HG03139 (cell line): Measurements from ENCODE around the gene SSPN.

Experiments
- ATAC-seq: cut with Tn5 transposase; IDR thresholded peaks from one replicate; pipeline ENCODE4 v1.9.1; 2021; ENCODE audit not compliant: unreplicated experiment

The SSPN gene

DNA sequence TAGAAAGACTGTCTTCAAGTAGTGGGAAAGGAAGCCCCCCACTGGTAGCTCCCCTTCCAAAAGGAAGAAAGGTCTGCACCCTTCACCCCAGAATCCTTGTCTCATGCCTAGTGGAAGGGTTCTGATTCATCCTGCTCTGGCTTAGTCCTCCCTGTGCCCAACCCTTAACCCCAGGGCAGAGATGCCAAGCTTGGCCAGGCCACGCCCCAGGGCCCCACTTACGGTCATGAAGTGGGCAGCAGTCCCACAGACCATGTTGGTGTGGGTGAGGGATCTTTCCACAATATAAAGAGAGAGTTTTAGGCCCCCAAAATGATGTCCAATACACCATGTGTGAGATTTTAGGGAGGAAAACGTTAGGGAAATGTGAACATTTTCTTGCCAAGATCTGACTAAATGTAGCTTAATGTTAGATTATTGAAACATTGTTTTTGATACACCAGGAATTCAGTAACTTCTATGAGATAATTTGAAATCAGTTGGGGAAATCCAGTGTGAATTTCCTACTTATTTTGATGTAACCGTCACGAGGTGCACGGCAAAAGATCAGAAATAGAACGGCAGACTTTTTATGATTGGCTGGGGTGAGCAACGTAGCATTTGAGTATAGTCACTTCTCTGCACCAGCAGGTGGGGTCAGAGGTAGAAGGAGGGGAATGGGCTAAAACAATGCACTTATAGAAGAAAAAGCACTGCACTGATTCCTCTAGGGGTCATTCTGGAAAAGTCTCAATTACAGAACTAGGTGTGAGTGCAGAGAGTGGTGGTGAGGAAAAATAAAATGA is 8.2 kb upstream of the SSPN start:
- no peak for ATAC-seq

DNA sequence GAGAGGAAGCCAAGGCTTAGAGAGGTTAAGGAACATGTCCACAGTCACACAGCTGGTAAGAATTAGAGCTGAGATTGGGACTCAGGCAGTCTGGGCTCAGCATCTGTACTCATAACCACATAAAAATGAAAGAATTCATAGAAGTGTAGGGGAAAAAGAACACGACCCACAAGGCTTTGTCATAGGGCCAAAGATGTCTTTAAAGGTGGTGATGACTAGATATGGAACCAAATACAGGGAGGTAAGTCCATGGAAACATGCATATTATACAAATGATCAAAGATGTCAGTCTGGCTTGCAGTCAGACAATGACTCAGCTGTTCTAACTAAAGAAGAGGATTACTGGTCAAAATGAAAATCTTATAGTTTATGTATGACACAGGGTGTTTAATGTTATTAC is 7.2 kb upstream of the SSPN start:
- no peak for ATAC-seq

DNA sequence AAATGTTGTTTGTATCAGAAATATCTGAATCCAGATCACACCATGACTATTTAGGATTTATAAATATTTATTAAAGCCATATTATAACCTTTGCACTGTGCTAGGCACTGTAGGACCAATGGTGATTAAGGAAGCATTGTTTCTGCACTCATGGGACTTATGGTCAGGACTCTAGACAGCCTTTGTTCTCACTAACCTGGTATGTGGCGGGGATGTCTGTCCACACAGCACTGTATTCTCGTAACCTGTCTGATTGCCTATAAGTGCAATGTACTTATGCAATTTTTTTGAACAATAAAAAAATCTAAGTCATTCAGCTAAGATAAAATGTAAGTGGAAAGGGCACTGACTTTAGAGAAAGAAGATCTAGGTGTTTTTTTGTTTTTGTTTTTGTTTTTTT is 6.7 kb upstream of the SSPN start:
- ATAC-seq: no peak

DNA sequence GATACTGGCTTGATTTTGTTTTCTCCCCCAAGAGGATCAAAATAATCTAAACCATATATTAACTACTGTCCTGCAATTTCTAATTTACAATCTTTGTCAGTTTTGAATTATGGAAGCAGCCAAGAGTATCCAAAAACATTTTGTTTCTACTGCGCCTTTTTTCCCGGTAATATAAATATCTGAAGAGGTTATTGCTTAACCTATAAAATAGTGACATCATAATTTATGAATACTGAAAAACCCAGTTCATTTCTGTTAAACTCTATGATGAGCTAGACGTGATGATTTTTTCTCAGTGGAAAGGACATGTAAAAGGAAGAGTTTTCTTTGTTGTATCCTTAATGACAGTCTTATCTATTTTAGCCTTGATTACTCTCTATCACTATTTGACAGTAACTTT is 3.2 kb upstream of the SSPN start:
- ATAC-seq: no peak

DNA sequence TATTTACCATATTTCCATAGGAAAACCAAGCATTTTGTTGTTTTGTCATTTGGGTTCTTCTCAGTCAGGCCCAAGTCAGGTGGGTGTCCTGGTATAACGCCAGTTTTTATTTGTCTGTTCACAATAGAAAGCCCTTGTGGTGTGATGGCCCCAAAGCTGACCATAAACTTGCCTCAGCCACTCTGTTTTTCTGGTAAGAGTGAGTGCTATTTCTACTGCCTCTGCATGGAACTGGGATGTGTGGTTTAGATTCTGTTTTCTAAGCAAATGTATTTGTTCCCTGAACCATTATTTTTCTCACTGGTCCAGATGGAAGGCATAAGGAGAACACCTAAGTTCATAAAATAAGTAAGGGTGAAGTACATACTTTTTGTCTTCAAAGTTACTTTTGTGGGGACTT is 1.8 kb upstream of the SSPN start:
- ATAC-seq: no peak

DNA sequence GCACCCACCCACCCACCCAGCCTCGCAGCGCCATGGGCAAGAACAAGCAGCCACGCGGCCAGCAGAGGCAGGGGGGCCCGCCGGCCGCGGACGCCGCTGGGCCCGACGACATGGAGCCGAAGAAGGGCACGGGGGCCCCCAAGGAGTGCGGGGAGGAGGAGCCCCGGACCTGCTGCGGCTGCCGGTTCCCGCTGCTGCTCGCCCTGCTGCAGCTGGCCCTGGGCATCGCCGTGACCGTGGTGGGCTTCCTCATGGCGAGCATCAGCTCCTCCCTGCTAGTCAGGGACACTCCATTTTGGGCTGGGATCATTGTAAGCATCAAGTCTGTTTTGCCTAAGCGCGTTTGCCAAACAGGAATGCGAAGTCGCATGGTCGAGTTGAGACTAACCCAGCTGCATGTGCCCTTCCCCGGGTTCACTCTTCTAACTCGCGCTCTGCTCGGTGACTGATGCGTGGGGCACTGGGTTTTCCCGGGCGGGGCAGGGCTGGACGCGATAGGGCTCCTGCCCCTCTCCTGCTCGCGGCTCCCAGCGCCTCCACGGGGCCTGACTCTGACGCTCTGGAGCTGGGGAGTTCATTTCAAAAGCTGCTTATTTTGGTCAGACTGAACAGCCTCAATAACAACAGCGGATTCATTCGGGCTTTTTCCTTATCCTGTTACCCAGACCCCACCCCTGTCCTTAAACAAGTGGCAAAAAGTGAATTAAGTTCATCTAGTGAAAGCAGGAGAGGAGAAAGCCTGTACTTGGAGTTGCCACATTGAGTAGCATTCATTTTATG is 458 bp downstream of the SSPN start:
- peak; percentile 53 for ATAC-seq

DNA sequence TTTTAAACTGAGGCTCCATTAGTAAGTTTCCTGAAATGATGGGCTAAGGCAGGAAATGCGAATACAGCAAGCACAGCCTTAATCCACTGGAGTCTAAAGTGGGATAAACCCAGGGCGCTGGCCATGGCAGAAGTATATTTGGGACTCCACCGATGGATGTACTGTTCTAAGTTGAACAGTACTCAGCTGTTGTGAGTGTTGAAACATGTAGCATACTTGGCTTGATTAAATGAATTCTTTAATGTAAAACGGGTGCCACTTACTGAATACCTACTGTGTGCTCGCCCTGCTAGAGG is 996 bp downstream of the SSPN start:
- ATAC-seq: no peak

DNA sequence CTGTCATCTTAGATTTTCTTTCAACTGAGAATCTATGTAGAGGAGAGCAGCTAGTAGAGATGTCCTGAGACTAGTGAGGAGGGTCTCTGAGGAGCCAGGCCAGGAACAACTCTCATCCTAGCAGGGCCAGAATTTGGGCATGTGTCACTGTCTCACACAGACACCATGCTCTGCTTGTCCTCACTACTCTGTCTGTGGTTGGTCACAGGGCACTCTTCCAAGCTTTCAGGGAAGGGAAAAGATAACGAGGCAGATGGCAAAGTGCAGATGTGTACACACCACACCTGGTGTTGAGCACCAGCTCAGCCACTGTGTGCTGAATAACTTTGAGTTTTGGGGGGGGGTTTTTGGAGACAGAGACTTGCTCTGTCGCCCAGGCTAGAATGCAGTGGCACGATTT is 2.5 kb downstream of the SSPN start:
- no peak for ATAC-seq

DNA sequence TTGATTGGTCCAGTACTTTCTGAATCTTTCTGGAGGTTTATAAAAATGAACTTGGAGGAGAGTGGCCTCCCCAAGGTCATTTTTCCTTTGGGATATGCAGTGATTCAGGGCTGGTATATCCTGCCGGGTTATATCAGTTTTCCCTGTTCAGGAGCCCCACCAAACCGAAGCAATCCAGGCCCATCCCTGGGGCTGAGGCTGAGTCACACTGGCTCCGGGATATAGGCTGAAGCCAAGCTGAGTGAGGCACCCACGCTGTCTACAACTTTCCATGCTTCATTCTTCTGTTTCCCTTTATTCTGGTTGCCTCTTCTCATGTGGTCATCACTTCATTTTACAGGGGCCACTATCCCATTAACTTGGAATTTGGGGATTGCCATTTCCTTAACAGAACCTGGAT is 3.4 kb downstream of the SSPN start:
- no peak for ATAC-seq

DNA sequence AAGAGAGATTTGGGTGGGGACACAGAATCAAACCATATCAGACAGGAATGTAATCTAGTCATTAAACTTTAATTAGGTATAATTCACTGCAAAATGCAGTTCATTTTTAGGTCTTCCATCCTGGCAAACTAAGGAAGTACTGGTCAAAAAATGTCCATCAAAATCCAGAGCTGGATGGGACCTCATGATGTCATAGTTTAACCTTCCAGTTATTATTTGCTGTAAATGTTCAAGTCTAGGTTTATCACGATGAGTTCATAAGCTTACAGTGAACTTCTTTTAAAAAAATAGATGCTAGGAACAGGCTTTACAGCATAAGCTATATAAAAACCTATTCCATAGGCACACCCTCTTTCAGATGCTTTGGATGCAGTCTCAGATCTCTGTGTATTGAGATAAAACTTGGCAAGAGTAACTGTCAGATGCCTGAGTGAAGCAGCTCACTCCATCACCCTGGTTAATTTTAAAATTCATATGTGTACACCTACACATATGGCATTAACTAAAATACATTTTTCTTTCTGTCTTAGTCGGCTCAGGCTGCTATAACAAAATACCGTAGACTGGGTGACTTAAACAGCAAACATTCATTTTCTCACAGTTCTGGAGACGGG is 7.9 kb downstream of the SSPN start:
- ATAC-seq: no peak

DNA sequence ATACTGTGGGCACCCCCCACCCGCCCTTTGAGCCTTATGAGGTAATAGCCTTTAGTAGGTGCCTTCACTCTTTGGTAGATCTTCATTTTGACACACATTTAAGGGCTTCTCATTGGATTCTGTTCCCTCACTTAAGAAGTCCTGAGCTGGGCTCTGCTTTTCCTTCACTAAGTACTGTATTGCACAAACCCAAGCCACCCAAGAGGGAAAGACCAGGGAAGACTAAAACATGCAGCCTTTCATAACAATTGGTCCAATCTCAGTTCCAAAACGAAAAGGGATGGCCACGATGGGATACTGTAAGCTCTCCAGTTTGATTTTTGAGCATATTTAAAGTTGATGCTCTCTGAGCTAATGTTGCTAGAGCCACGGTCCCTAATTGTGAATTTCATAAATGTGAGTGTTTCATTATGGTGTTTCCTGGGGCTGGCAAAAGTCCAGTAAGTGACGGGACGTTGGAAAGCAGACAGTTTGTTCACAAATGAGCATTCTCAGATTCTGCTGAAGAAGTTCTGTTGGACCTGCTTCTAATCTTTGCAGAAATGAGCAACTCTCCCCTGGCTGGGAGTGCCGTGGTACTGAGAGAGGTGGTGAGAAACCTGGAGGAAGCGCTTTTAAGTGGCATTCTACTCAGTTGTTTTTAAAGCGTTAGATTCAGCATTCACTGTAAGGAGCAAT is 9.4 kb downstream of the SSPN start:
- no peak for ATAC-seq

DNA sequence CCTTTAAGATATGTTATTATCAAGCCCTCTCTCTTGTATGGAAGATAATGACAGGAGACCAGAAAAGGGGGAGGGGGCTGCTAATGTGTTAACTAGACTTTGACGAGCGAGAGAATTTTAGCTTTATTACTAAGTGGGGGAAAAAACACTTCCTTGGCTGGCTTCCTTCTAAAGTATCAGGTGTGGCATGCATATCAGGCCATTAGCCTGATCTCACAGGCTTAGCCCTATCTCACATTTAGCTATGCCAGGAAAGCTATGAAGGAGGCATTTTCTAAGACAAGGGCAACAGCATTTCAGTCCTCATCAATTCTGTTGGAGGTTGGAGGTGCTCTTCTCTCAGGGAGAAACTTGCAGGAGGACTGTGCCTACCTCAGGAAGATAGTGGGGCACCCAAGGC is 9.9 kb downstream of the SSPN start:
- ATAC-seq: no peak

DNA sequence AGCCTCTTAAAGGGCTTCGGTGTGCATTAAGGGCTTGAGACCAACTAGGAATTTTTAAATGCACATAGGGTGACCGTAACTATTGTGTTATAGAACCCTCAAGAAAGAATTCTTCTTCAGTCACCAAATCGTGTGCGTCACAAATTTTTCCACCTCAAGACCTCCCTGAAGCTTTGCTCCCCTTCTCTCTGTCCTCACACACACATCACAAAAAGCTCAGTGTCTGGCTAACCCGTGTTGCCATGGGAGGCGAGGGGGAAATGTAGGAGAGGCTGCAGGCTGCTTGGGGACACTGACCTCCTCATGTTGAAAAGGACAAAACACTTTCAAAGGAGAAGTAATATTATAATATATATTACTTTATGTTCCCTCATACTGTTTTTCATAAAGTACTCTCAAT is 10.6 kb downstream of the SSPN start:
- ATAC-seq: no peak

DNA sequence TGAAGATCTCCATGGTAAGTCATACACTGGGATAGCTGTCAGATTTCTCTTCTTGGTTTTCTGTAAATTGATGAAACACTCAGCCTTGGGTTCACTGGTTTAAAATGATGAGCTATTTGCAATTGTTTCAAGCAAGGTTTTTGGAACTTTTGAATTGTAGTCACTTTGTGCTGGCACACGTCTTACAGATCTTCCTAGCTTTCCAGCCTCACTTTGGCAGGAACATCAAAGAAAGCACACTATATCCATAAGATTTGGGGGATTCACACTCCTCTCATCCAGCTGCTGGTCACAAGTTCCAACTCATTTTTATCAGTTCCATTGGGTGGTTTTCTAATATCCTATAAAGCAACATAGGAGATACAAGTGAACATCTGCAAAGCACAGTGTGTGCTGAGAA is 16.0 kb downstream of the SSPN start:
- no peak for ATAC-seq

DNA sequence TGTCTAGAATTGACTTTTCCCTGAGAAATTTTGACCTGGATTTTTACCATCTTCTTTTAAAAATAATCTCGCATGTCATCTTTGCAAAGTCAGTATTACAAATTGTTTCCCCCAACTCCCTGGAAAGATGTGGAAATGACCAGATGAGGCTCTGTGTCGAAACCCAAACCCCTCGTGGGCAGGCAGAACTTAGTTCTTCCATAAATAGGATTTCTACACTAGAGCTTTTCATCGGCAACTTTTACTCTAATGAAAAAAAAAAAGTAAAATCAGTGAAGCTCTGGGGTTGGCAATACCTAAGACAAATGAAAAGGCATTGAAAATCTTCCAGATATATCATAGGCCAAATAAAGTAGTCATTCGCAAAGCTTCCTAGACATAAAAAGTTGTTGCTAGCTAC is 17.0 kb downstream of the SSPN start:
- ATAC-seq: no peak

DNA sequence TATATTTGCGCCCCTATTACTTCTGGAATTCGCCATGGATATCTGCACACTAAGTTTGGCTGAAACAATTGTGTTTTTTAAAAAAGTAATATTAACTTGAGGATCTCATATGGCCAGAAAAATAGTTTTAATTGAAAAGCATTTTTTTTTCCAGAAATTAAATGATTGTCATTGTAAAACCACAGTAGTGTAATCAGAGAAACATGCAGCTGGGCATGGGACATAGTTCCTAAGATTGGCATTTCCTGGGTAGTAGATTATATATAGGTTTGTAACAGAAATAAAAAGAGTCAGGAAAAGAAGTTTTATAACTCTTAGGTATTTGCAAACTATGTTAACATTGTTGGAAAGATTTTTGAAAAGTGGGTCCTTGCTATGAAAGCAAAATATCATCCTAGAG is 17.6 kb downstream of the SSPN start:
- no peak for ATAC-seq

DNA sequence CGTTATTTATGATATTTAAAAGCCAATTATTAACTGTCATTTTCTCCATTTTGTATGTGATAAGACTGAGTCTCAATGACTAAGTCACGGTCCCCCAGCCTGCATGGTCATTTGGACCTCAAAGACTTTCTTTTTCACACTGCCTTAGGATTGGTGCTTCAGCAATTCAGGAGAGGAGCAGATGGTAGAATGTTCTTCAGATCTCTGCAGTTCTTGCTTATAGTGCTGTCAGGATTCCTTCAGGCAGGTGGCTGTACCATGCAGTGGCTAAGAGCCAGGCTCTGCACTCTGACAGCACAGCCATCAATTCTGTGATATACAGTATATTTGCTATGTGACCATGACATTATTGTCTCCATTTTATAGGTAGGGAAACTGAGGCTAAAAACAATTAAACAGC is 18.7 kb downstream of the SSPN start:
- no peak for ATAC-seq

DNA sequence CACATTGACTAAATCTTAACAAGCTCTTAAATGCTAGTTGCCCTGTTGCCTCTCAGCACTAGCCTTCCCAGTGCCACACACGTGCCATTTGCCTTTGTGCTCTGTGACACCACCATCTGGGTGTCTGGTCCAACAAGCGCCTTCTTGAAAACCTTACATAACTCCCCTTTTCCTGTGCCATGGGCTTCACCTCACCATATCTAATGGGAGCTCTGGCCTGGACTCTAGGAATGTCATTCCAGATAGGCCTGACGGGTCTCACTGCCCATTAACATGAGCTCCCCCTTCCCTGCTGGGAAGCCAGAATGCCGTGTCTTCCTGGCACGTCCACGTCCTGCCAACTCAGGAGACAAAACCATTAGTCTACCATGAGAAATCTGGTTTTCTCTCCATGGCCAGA is 24.4 kb downstream of the SSPN start:
- no peak for ATAC-seq

DNA sequence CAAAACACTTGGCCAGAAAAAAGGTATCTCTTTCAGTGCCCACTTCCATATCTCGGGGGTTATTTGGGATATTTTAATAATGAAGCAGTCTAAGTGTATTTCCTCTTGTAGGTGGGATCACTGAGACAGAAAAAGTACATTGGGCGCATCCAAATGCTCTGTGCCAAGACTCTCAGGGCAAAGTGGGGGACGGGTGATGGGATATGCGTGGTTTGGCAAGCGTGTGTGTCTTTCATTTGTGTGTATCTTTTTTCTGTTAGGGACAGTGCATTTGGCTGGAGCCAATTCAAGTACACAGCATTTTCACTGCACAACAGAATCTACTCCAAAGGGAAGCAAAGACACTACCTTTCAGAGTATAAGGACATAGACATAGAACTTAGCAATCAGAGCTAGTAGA is 29.3 kb downstream of the SSPN start:
- ATAC-seq: no peak

DNA sequence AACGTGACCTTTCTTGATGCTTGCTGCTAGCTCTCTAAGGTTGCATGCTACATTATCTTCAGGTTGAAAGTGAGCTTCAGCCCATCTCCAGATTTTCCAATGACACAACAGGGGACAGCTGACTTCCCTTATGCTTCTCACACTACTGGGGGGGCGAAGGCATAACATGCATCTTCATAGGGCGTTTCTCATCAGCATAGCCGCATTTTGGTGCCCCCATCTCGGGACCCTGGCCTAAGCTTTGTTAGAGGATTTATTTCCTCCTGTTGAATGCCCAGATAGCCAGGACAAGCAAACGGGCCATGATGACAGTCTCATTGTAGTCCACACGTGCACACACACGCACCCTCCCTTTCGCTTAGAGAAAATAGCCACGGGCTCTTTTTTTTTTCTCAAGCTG is 30.7 kb downstream of the SSPN start:
- ATAC-seq: no peak

DNA sequence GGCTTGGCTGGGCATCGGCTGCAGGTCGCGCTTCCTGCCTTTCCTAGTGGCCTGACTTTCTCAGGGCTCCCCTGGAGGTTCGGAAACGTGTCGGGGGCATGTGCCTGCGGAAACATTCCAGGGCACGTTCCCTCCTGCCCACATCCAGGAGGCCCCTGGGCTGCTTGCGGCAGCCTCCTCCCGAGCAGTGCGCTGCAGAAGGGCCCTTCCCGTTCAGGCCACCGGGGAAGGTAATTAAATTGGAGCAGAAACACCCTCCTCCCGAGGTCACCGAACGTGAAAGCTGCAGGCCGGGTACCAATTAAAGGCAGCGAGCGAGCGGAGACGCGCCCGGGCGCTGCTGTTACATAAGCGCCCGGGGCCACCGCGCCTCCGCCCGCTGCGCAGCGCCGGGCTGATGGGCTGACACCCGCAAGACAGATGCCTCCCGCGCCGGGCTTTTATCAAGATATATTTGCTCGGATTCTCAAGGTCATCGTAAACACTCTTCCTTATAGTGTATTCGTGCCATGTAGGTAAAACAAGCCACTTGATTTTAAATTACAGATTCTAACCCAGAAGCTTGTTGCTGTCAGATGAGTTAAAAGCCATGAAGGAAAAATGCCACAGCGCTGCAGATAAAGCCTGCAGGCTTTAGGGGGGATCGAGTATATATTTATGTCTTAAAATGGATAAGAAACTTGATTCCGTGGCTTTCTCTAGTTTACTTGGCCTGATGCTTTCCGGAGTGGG is 31.4 kb downstream of the SSPN start:
- ATAC-seq: no peak
